Heart left ventricle (tissue), 13 donors: ENCODE measurements around the gene PRELID2.

Experiments used
- POLR2A ChIP-seq, 2 donors: fragments of 450-650 bp; IDR thresholded peaks; one replicate each; pipeline ENCODE4 v1.6.1; 2017; ENCODE audit warnings: antibody characterized with exemption in 2 of 2, mild to moderate bottlenecking in 2 of 2, moderate library complexity in 2 of 2
- TF ChIP-seq, protein P1 (sequence below), 12 donors: fragments of 200-600 bp; sonication (generic) in 4 of 12; IDR thresholded peaks; one replicate each; pipeline versions ENCODE4 v1.5.0 to v1.8.0; 2018 to 2022; ENCODE audit warnings: antibody characterized with exemption in 12 of 12, mild to moderate bottlenecking in 5 of 12
- donor health status: ischemic (EF 13 %, LVEDD 7.1; RV severe dilation, severe dysfunction).
- donor health status: DM: no; HTN: yes; CAD: no.
- donor health status: DM: no; HTN: no; CAD: no.
- donor health status: ischemic (EF 25% LVEDD 6.9; RV normal size, moderate dysfunction).
- donor health status: ischemic (EF 25% LVEDD 5.7; RV mildly dilated, moderate dysfunction).
- donor health status: ischemic (EF 35%, LVEDD 5.7; RV mildly dilated, moderate dysfunction).
- donor health status: nonischemic (EF 11% LVEDD 7.7; RV severe dilation, severe dysfunction).
- donor health status: DM: yes; HTN: yes; CAD: no.
- donor health status: PGD.
- donor health status: ischemic (EF 29% LVEDD 5.4; RV normal size, mild dysfunction).
- donor health status: nonischemic (EF 23%, LVEDD 6.1; RV moderate dilation, normal function).

GRCh38 chr5:145874765-145875164, 39.6 kb upstream of the PRELID2 start:
- TF ChIP-seq, protein P1, sequence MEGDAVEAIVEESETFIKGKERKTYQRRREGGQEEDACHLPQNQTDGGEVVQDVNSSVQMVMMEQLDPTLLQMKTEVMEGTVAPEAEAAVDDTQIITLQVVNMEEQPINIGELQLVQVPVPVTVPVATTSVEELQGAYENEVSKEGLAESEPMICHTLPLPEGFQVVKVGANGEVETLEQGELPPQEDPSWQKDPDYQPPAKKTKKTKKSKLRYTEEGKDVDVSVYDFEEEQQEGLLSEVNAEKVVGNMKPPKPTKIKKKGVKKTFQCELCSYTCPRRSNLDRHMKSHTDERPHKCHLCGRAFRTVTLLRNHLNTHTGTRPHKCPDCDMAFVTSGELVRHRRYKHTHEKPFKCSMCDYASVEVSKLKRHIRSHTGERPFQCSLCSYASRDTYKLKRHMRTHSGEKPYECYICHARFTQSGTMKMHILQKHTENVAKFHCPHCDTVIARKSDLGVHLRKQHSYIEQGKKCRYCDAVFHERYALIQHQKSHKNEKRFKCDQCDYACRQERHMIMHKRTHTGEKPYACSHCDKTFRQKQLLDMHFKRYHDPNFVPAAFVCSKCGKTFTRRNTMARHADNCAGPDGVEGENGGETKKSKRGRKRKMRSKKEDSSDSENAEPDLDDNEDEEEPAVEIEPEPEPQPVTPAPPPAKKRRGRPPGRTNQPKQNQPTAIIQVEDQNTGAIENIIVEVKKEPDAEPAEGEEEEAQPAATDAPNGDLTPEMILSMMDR (IDR thresholded peaks at IDR 0.05): no peak
- no peak for TF ChIP-seq POLR2A (IDR thresholded peaks at IDR 0.05)
